Esophagus squamous epithelium (tissue), 4 donors: ENCODE data around the gene GRID2IP.

Experiments
- POLR2A ChIP-seq, 4 donors: fragments of 450-650 bp; IDR thresholded peaks; one replicate each; pipeline ENCODE4 v1.6.1; 2017; ENCODE audit warnings: antibody characterized with exemption in 4 of 4, mild to moderate bottlenecking in 4 of 4, moderate library complexity in 3 of 4
- TF ChIP-seq, protein P1 (sequence below), 6 experiments: fragments of 450-650 bp in 4 of 6; fragments of 200-600 bp in 2 of 6; sonication (generic) in 2 of 6; IDR thresholded peaks; one replicate each; pipeline ENCODE4 v1.5.1; 2016 to 2019; ENCODE audit warnings: antibody characterized with exemption in 6 of 6, mild to moderate bottlenecking in 4 of 6, moderate library complexity in 4 of 6

- TF ChIP-seq, protein P1, sequence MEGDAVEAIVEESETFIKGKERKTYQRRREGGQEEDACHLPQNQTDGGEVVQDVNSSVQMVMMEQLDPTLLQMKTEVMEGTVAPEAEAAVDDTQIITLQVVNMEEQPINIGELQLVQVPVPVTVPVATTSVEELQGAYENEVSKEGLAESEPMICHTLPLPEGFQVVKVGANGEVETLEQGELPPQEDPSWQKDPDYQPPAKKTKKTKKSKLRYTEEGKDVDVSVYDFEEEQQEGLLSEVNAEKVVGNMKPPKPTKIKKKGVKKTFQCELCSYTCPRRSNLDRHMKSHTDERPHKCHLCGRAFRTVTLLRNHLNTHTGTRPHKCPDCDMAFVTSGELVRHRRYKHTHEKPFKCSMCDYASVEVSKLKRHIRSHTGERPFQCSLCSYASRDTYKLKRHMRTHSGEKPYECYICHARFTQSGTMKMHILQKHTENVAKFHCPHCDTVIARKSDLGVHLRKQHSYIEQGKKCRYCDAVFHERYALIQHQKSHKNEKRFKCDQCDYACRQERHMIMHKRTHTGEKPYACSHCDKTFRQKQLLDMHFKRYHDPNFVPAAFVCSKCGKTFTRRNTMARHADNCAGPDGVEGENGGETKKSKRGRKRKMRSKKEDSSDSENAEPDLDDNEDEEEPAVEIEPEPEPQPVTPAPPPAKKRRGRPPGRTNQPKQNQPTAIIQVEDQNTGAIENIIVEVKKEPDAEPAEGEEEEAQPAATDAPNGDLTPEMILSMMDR (IDR thresholded peaks at IDR 0.05) = no peak
- TF ChIP-seq POLR2A (IDR thresholded peaks at IDR 0.05) = no peak
These were observed 85.4 kb downstream of the GRID2IP start for GRCh38 chr7:6465862-6466261.
